Liver (tissue), 9 donors: ENCODE results near the gene KRCC1. TPM values are rescaled to one million over a fixed set of nuclear protein-coding genes. Genes with fewer than 3 reads are reported as not detected.

Source experiments
- DNase-seq: peaks from one replicate; pipeline ENCODE4 v3.0.0-alpha.2; 2017; ENCODE audit warnings: low spot score
- H3K27ac ChIP-seq, 2 donors: one replicate each; pipeline ENCODE4 v1.7.0; 2013; ENCODE audit warnings: inconsistent platforms in 2 of 2, low read length in 2 of 2, control low read depth in 1 of 2, low read depth in 1 of 2, mild to moderate bottlenecking in 1 of 2
- H3K27me3 ChIP-seq, 4 donors: one replicate each; pipeline versions ENCODE4 v1.6.1 to v1.7.0; 2013; ENCODE audit warnings: low read length in 3 of 4, inconsistent platforms in 1 of 4, mild to moderate bottlenecking in 1 of 4, moderate library complexity in 1 of 4; ENCODE audit not compliant: control insufficient read depth in 4 of 4, insufficient read depth in 4 of 4
- H3K36me3 ChIP-seq, 4 donors: one replicate each; pipeline versions ENCODE4 v1.6.1 to v1.7.0; 2013; ENCODE audit warnings: low read length in 3 of 4, mild to moderate bottlenecking in 3 of 4, low read depth in 1 of 4, moderate library complexity in 1 of 4; ENCODE audit not compliant: control insufficient read depth in 4 of 4, insufficient read depth in 3 of 4
- H3K4me1 ChIP-seq, 4 donors: one replicate each; pipeline versions ENCODE4 v1.6.1 to v1.7.0; 2013; ENCODE audit warnings: low read length in 3 of 4, mild to moderate bottlenecking in 3 of 4, moderate library complexity in 1 of 4; ENCODE audit not compliant: control insufficient read depth in 4 of 4, insufficient read depth in 4 of 4
- H3K4me3 ChIP-seq, 3 donors: one replicate each; pipeline versions ENCODE4 v1.6.1 to v1.7.0; 2013; ENCODE audit warnings: low read length in 3 of 3, control low read depth in 1 of 3, low read depth in 1 of 3, mild to moderate bottlenecking in 1 of 3
- H3K9ac ChIP-seq, 2 donors: one replicate each; pipeline ENCODE4 v1.7.0; 2013; ENCODE audit warnings: low read length in 2 of 2, mild to moderate bottlenecking in 2 of 2, moderate library complexity in 2 of 2, control low read depth in 1 of 2, low read depth in 1 of 2
- H3K9me3 ChIP-seq, 4 donors: one replicate each; pipeline versions ENCODE4 v1.6.1 to v1.7.0; 2013; ENCODE audit warnings: low read length in 3 of 4; ENCODE audit not compliant: control insufficient read depth in 4 of 4
- ATF3 ChIP-seq: IDR thresholded peaks from 2 replicates; pipeline ENCODE4 v1.6.1; 2016; ENCODE audit warnings: antibody characterized with exemption
- CTCF ChIP-seq: fragments of 150-350 bp; IDR thresholded peaks from 2 replicates; pipeline ENCODE4 v1.5.1; 2017; ENCODE audit warnings: improper control_type of control experiment, low read depth, low read length; ENCODE audit not compliant: missing input control
- EGR1 ChIP-seq, 2 donors: IDR thresholded peaks; 2 replicates each; pipeline ENCODE4 v1.6.1; 2016 to 2018; ENCODE audit warnings: antibody characterized with exemption in 2 of 2, low read depth in 2 of 2
- FOXA1 ChIP-seq: IDR thresholded peaks from 2 replicates; pipeline ENCODE4 v1.6.1; 2016; ENCODE audit warnings: antibody characterized with exemption
- FOXA2 ChIP-seq: IDR thresholded peaks from 2 replicates; pipeline ENCODE4 v1.6.1; 2016; ENCODE audit warnings: antibody characterized with exemption
- GABPA ChIP-seq, 2 donors: IDR thresholded peaks in 1 of 2; conservative IDR thresholded peaks in 1 of 2; 2 replicates each; pipeline ENCODE4 v1.6.1; 2016; ENCODE audit warnings: antibody characterized with exemption in 2 of 2, mild to moderate bottlenecking in 1 of 2, moderate library complexity in 1 of 2
- HNF4A ChIP-seq, 2 donors: conservative IDR thresholded peaks; 2 replicates each; pipeline ENCODE4 v1.6.1; 2016; ENCODE audit warnings: antibody characterized with exemption in 2 of 2, mild to moderate bottlenecking in 2 of 2
- HNF4G ChIP-seq: IDR thresholded peaks from 2 replicates; pipeline ENCODE4 v1.6.1; 2016; ENCODE audit warnings: antibody characterized with exemption
- JUND ChIP-seq, 2 donors: IDR thresholded peaks; 2 replicates each; pipeline ENCODE4 v1.6.1; 2016; ENCODE audit warnings: antibody characterized with exemption in 2 of 2
- MAX ChIP-seq: IDR thresholded peaks from 2 replicates; pipeline ENCODE4 v1.6.1; 2016; ENCODE audit warnings: antibody characterized with exemption
- NR2F2 ChIP-seq: IDR thresholded peaks from 2 replicates; pipeline ENCODE4 v1.6.1; 2016; ENCODE audit warnings: antibody characterized with exemption
- RAD21 ChIP-seq, 2 donors: IDR thresholded peaks; 2 replicates each; pipeline ENCODE4 v1.6.1; 2016; ENCODE audit warnings: antibody characterized with exemption in 2 of 2, mild to moderate bottlenecking in 2 of 2
- REST ChIP-seq: IDR thresholded peaks from 2 replicates; pipeline ENCODE4 v1.6.1; 2016; ENCODE audit warnings: antibody characterized with exemption, mild to moderate bottlenecking
- RXRA ChIP-seq, 2 donors: IDR thresholded peaks; 2 replicates each; pipeline ENCODE4 v1.6.1; 2017 to 2018; ENCODE audit warnings: antibody characterized with exemption in 2 of 2, mild to moderate bottlenecking in 1 of 2
- SP1 ChIP-seq: IDR thresholded peaks from 2 replicates; pipeline ENCODE4 v1.6.1; 2018; ENCODE audit warnings: antibody characterized with exemption, mild to moderate bottlenecking
- TAF1 ChIP-seq: conservative IDR thresholded peaks from 2 replicates; pipeline ENCODE4 v1.6.1; 2016; ENCODE audit warnings: antibody characterized with exemption, mild to moderate bottlenecking
- YY1 ChIP-seq: IDR thresholded peaks from 2 replicates; pipeline ENCODE4 v1.6.1; 2016; ENCODE audit warnings: antibody characterized with exemption, mild to moderate bottlenecking
- ZBTB33 ChIP-seq: IDR thresholded peaks from 2 replicates; pipeline ENCODE4 v1.6.1; 2016; ENCODE audit warnings: antibody characterized with exemption
- WGBS: extraction: QIAGEN DNeasy Blood & Tissue Kit; methylation state at CpG from one replicate; pipeline ENCODE4 v1.1.7; 2013; 5-methylcytosine and 5-hydroxymethylcytosine counted together
- polyA plus RNA-seq, 2 donors: library from polyadenylated mRNA; stranded (reverse) in 1 of 2; unstranded in 1 of 2; fragments of 200-250 nt in 1 of 2; fragments of >200 nt in 1 of 2; fragmentation: Nextera tagmentation in 1 of 2; extraction: Ambion mirVana in 1 of 2; gene quantifications; one replicate each; pipeline versions ENCODE4 v1.2.1 to v1.2.3, GENCODE V29; 2013 to 2015
- total RNA-seq, 2 donors: library from RNA; depleted of rRNA; stranded (reverse); fragments of >200 nt; gene quantifications; one replicate each; pipeline ENCODE4 v1.2.3, GENCODE V29; 2014
- donor health status: healthy.
- donor health status: healthy.
- donor health status: healthy.
- donor health status: healthy.
- donor health status: healthy.

The KRCC1 gene
- total and polyA plus RNA-seq, 4 donors: 7.0 to 14.8 (median 11.5) TPM

- H3K4me3 ChIP-seq: peak within 1 kb of the TSS; percentile 65 to 87 (median 75)
Measured at GRCh38 chr2:88016086-88016959, 39.3 kb downstream of the KRCC1 start, which contains the start of gene RNU2-63P. Gene RNU2-63P (minus strand): TSS chr2:88016547.

More at GRCh38 chr2:88016086-88016959, 39.3 kb downstream of the KRCC1 start, which contains the start of gene RNU2-63P:
- no peaks in the 10 kb centered on the region for H3K9me3 ChIP-seq
- peak within 1 kb of the TSS; percentile 96 for H3K9ac ChIP-seq
- no peaks in the 10 kb centered on the region for H3K36me3 ChIP-seq
- peak within 1 kb of the TSS; percentile 85 to 91 for H3K27ac ChIP-seq
- H3K27me3 ChIP-seq: no peaks in the 10 kb centered on the region
- peaks cover 0 to 20% (median 9%) of the 10 kb centered on the region in 4 donors for H3K4me1 ChIP-seq
- DNase-seq: peak; percentile 88
- 6% methylated on average over 34 of the region's 34 CpGs for WGBS
- TF ChIP-seq FOXA2: peak; percentile 19
- TF ChIP-seq REST: peak; percentile 81
- TF ChIP-seq RXRA (IDR thresholded peaks at IDR 0.05): peak; percentile 66 to 72
- peak in 1 of 2 donors; percentile 4 for TF ChIP-seq RAD21 (IDR thresholded peaks at IDR 0.05)
- no peak for TF ChIP-seq NR2F2
- peak; percentile 25 for TF ChIP-seq MAX
- TF ChIP-seq HNF4G: peak; percentile 22
- peak; percentile 74 for TF ChIP-seq ZBTB33
- no peak for TF ChIP-seq GABPA (IDR thresholded peaks at IDR 0.05 in 1 of 2, conservative IDR thresholded peaks at IDR 0.05 in 1 of 2)
- TF ChIP-seq EGR1 (IDR thresholded peaks at IDR 0.05; ENCODE audit: low read depth in 2 of 2): peak in 1 of 2 donors; percentile 15
- peak; percentile 91 for TF ChIP-seq YY1
- TF ChIP-seq CTCF: no peak
- TF ChIP-seq TAF1: peak; percentile 75
- TF ChIP-seq SP1: peak; percentile 84
- TF ChIP-seq JUND (IDR thresholded peaks at IDR 0.05): peak in 1 of 2 donors; percentile 58
- TF ChIP-seq ATF3: peak; percentile 34
- peak; percentile 37 to 70 for TF ChIP-seq HNF4A (conservative IDR thresholded peaks at IDR 0.05)
- TF ChIP-seq FOXA1: peak; percentile 4
